K562 (cell line): ENCODE data around the gene SLC16A10. TPM values are rescaled to one million over a fixed set of nuclear protein-coding genes. Genes with fewer than 3 reads are reported as not detected.

Source experiments
- ATAC-seq: fragments of 200-7000 bp; cut with Tn5 transposase; 3 replicates; pipeline ENCODE4 v1.9.1; 2020; ENCODE audit warnings: moderate library complexity
- BruUV-seq: library from RNA; stranded (reverse); fragments of 400-500 nt; replicated peaks from 2 replicates; lab custom pipeline; 2021; lab: Mats Ljungman, UMichigan
- CTCF ChIA-PET: fragments of 300-600 bp; formaldehyde crosslinking; extraction: SDS; loops from one replicate; lab custom pipeline; 2021; ENCODE audit warnings: low intra/inter-chr PET ratio; lab: Yijun Ruan, JAX
- POLR2A ChIA-PET: fragments of 300-600, 350-650 bp; sonication (Branson Sonifier 250); formaldehyde crosslinking; extraction: SDS; loops from one replicate; lab custom pipeline; 2021; ENCODE audit warnings: antibody characterized with exemption, inconsistent platforms; lab: Yijun Ruan, JAX
- DNase-seq, 4 experiments: peaks; one replicate each; pipeline versions ENCODE4 v3.0.0 to v3.0.0-alpha.2; 2011 to 2018; ENCODE audit warnings: low spot score in 3 of 4, mixed read lengths in 3 of 4; ENCODE audit errors: extremely low read depth in 1 of 4
- FAIRE-seq: peaks from 2 replicates; lab custom pipeline; 2011; peaks lifted over from hg19 to GRCh38; lab: Jason Lieb, UNC
- H2AFZ ChIP-seq: 2 replicates; pipeline ENCODE4 v1.6.0; 2011; ENCODE audit warnings: low read depth, low read length, control low read depth, inconsistent platforms
- H3K27ac ChIP-seq: fragments of 200-600 bp; 3 replicates; pipeline ENCODE4 v1.8.0; 2011; ENCODE audit warnings: low read depth, mild to moderate bottlenecking, control low read depth, inconsistent platforms, low read length, moderate library complexity, mixed read lengths; ENCODE audit errors: extremely low read depth
- H3K27me3 ChIP-seq, 2 experiments: fragments of 300-600 bp in 1 of 2; 2 replicates in 1 of 2; 3 replicates in 1 of 2; pipeline versions ENCODE4 v1.6.0 to v1.8.0; 2011; ENCODE audit warnings: inconsistent platforms in 2 of 2, low read length in 2 of 2, mild to moderate bottlenecking in 1 of 2, mixed read lengths in 1 of 2, moderate library complexity in 1 of 2; ENCODE audit not compliant: control insufficient read depth in 2 of 2, insufficient read depth in 2 of 2
- H3K36me3 ChIP-seq: fragments of 300-600 bp; 3 replicates; pipeline ENCODE4 v1.8.0; 2011; ENCODE audit warnings: mild to moderate bottlenecking, low read length, inconsistent platforms; ENCODE audit not compliant: control insufficient read depth, insufficient read depth
- H3K4me1 ChIP-seq, 2 experiments: fragments of 200-600 bp in 1 of 2; replicated peaks in 1 of 2; 2 replicates in 1 of 2; 3 replicates in 1 of 2; pipeline versions ENCODE4 v1.5.1 to v1.8.0; 2011; ENCODE audit warnings: inconsistent platforms in 2 of 2, low read length in 2 of 2, mild to moderate bottlenecking in 1 of 2, mixed read lengths in 1 of 2, moderate library complexity in 1 of 2; ENCODE audit not compliant: control insufficient read depth in 2 of 2, insufficient read depth in 2 of 2
- H3K4me2 ChIP-seq: 2 replicates; pipeline ENCODE4 v1.6.1; 2011; ENCODE audit warnings: low read length, control low read depth, inconsistent platforms, mixed read lengths; ENCODE audit not compliant: insufficient read depth
- H3K4me3 ChIP-seq: fragments of 200-600 bp; sonication (generic), shearing (Covaris generic); 2 replicates; pipeline ENCODE4 v1.5.1; 2016; ENCODE audit warnings: control low read depth, inconsistent platforms
- H3K79me2 ChIP-seq: fragments of 200-600 bp; 3 replicates; pipeline ENCODE4 v1.8.0; 2011; ENCODE audit warnings: low read length, inconsistent platforms; ENCODE audit not compliant: control insufficient read depth, insufficient read depth
- H3K9ac ChIP-seq, 2 experiments: 2 replicates each; pipeline versions ENCODE4 v1.6.0 to v1.6.1; 2011; ENCODE audit warnings: low read depth in 2 of 2, low read length in 2 of 2, control low read depth in 1 of 2, inconsistent platforms in 1 of 2, mild to moderate bottlenecking in 1 of 2, mixed read lengths in 1 of 2; ENCODE audit not compliant: insufficient read depth in 1 of 2
- H3K9me1 ChIP-seq: one replicate; pipeline ENCODE4 v1.6.0; 2011; ENCODE audit warnings: inconsistent platforms, mild to moderate bottlenecking, low read length, moderate library complexity; ENCODE audit not compliant: control insufficient read depth, insufficient read depth
- H3K9me3 ChIP-seq: replicated peaks from 2 replicates; pipeline ENCODE4 v1.5.1; 2011; ENCODE audit warnings: low read depth, low read length, inconsistent platforms; ENCODE audit not compliant: control insufficient read depth, insufficient read depth
- H4K20me1 ChIP-seq: replicated peaks from 2 replicates; pipeline ENCODE4 v1.6.1; 2011; ENCODE audit warnings: low read length, inconsistent platforms, mixed read lengths; ENCODE audit not compliant: control insufficient read depth, insufficient read depth
- CBX2 ChIP-seq: fragments of 200-600 bp; sonication (generic); IDR thresholded peaks from one replicate; pipeline ENCODE4 v1.6.1; 2012; ENCODE audit warnings: mild to moderate bottlenecking, low read length, inconsistent platforms; ENCODE audit not compliant: insufficient read depth, poor library complexity, severe bottlenecking
- CBX8 ChIP-seq: fragments of 200-600 bp; sonication (generic); IDR thresholded peaks from 2 replicates; pipeline ENCODE4 v1.6.1; 2012; ENCODE audit warnings: borderline replicate concordance, mixed run types, low read depth, mild to moderate bottlenecking, moderate library complexity, mixed read lengths, low read length, control low read depth, inconsistent platforms; ENCODE audit not compliant: poor library complexity, severe bottlenecking; ENCODE audit errors: extremely low read depth
- NFXL1 ChIP-seq: fragments of 450-650 bp; formaldehyde crosslinking; IDR thresholded peaks from 2 replicates; pipeline ENCODE4 v1.4.0; 2021; ENCODE audit warnings: mild to moderate bottlenecking
- RNF2 ChIP-seq: sonication (generic); IDR thresholded peaks from 2 replicates; pipeline ENCODE4 v1.6.1; 2016
- WGBS: fragments of 100-300 bp; shearing (Covaris generic); methylation state at CpG from one replicate; pipeline ENCODE4 v1.1.6; 2016; ENCODE audit warnings: low coverage, mixed read lengths; ENCODE audit not compliant: insufficient coverage; ENCODE audit errors: missing lambda C conversion rate; 5-methylcytosine and 5-hydroxymethylcytosine counted together
- in situ Hi-C: fragments of 300-500 bp; cut with MboI; formaldehyde crosslinking; loops from 4 replicates; pipeline ENCODE4 v1.15.0; 2018; ENCODE audit warnings: inconsistent platforms, mixed read lengths
- intact Hi-C: fragments of 100-400 bp; cut with micrococcal nuclease; formaldehyde crosslinking; loops from 2 replicates; pipeline ENCODE4 v1.14.2; 2022
- polyA plus RNA-seq, 8 experiments: library from polyadenylated mRNA; depleted of rRNA in 4 of 8; stranded (reverse) in 5 of 8; unstranded in 3 of 8; fragments of >200 nt; fragmentation: Nextera tagmentation in 2 of 8; fragmentation: Illumina TruSeq in 1 of 8; extraction: Ambion mirVana in 2 of 8; extraction: Trizol in 1 of 8; gene quantifications; 2 replicates each; pipeline versions ENCODE4 v1.2.1 to v1.2.3, GENCODE V29; 2011 to 2014; ENCODE audit warnings: inconsistent platforms in 1 of 8, missing spikeins in 1 of 8
- total RNA-seq, 7 experiments: library from RNA; depleted of rRNA in 6 of 7; stranded (reverse); fragments of >200 nt in 6 of 7; fragmentation: Illumina TruSeq in 2 of 7; extraction: Trizol in 2 of 7; gene quantifications; 2 replicates each; pipeline versions ENCODE4 v1.2.1 to v1.2.3, GENCODE V29; 2011 to 2021; ENCODE audit warnings: low replicate concordance in 1 of 7

The SLC16A10 gene
- total and polyA plus RNA-seq, 9 of the 15 experiments (the other 6 are each of a cell fraction or from before 2014, with no cell fraction given): 0.02 to 0.54 (median 0.24) TPM; not detected in 4

GRCh38 chr6:111086685-111087084 lies 618 bp upstream of the SLC16A10 start:
- intact Hi-C loops: no loop called here
- 0 out of 4 replicates have a peak overlapping the region, but pooled peaks of 1 of the 2 experiments have one; percentile 28 for H3K9ac ChIP-seq
- H3K4me2 ChIP-seq: peak overlapping the region; percentile 76
- H3K27me3 ChIP-seq: peaks cover 19 to 25% of the 10 kb centered on the region in 2 experiments
- H3K9me1 ChIP-seq: no peaks in the 10 kb centered on the region
- no peak for DNase-seq
- no peaks in the 10 kb centered on the region; the same call in 1 of the 2 replicates for H3K9me3 ChIP-seq
- CTCF ChIA-PET: no interaction called here
- peak overlapping the region; percentile 91 for H2AFZ ChIP-seq
- peak overlapping the region; percentile 47; the same call in 1 of the 2 replicates for H3K4me3 ChIP-seq
- no peak for FAIRE-seq
- ATAC-seq: no peak
- TF ChIP-seq NFXL1 (CRISPR knock-in tag): no peak
- peak; percentile 91 for TF ChIP-seq CBX2
- TF ChIP-seq RNF2: peak; percentile 73
- peak; percentile 97 for TF ChIP-seq CBX8
- in situ Hi-C loops: no loop called here
- H3K27ac ChIP-seq: no peak overlapping the region
- 0% methylated on average over 5 of the region's 5 CpGs for WGBS
- POLR2A ChIA-PET: no interaction called here
- H3K36me3 ChIP-seq: no peaks in the 10 kb centered on the region
- no TSS peak for BruUV-seq
- no peaks in the 10 kb centered on the region for H3K79me2 ChIP-seq
- H3K4me1 ChIP-seq: peaks cover 3 to 14% of the 10 kb centered on the region in 2 experiments; a peak in 2 of 5 replicates
- H4K20me1 ChIP-seq: no peaks in the 10 kb centered on the region
